M059J (cell line): Measurements from ENCODE around the gene CCR7. TPM values are rescaled to one million over a fixed set of nuclear protein-coding genes. Genes with fewer than 3 reads are reported as not detected.
A peak's percentile ranks its signal among the peaks of the same experiment; 100 is the strongest.
"Not testable (repeated sequence)": the region's sequence is repeated elsewhere in the genome, so short reads cannot be mapped to it uniquely, and the experiment has no call there.

Source experiments
- DNase-seq: peaks from one replicate; pipeline ENCODE4 v3.0.0-alpha.2; 2012; ENCODE audit warnings: low read depth
- total RNA-seq: library from RNA; depleted of rRNA; stranded (reverse); fragments of >200 nt; shearing (Covaris generic); gene quantifications from 2 replicates; pipeline ENCODE4 v1.2.3, GENCODE V29; 2014

The CCR7 gene
- total RNA-seq, 1 experiment from 2014 or later, result not detected

DNA sequence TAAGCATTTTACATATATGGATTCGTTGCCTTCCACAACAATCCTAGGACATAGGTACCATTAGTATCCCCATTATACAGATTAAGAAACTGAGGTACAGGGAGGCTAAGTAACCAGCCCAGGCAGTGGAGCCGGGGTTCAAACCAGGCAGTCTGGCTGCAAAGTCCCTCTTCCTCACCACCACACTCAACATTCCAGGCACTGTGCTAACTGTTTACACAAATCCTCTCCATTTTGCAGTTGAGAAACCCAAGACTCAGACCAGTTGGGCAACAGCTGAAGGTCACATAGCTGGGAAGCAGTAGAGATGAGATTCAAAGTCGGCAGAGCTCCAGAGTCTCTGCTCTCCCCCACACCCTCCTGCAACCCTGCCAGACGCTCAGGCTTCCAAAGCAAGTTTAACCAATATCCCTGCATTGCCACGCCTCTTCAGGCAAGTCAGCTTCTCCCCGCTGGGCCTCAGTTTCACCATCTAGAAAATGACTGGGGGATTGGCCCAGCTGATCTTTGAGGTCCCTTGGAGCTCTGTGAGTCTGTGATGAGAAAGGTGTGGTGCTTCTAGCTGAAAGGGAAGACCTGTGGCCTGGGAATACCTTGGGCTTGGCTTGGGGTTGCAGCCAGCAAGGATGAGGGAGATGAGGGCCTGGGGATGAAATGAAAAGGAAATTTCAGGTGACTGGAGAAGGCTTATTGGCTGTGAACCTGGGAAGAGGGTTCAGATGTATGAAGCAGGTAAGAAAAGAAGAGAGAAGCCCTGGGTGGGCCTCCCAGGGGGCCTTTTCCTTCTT lies 14.0 kb downstream of the CCR7 start:
- peak; percentile 63 for DNase-seq

DNA sequence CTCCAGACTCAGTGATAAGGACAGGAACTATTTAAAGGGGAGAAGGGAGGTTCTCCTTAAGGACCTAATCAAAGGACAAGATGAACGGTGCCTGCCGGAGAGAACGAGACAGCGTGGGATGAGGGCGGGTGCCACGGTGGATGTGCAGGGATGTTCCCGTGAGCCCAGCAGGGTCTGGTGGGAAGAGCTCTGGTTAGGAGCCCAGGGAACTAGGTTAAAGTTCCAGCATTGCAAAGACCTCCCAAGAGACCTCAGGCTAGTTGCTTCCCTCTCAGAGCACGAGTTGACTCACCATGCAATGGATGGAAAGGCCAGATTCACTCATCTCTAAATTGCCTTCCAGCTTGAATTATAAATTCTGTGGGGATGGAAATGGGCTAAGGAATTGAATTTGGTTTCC lies 14.7 kb downstream of the CCR7 start:
- peak; percentile 57 for DNase-seq

GRCh38 chr17:40548982-40549685 lies 16.1 kb downstream of the CCR7 start:
- DNase-seq, result peak; percentile 88

GRCh38 chr17:40548491-40548981 lies 16.7 kb downstream of the CCR7 start:
- DNase-seq, result no peak

- DNase-seq, result no peak
These were observed 17.3 kb downstream of the CCR7 start for GRCh38 chr17:40547785-40548478.

DNA sequence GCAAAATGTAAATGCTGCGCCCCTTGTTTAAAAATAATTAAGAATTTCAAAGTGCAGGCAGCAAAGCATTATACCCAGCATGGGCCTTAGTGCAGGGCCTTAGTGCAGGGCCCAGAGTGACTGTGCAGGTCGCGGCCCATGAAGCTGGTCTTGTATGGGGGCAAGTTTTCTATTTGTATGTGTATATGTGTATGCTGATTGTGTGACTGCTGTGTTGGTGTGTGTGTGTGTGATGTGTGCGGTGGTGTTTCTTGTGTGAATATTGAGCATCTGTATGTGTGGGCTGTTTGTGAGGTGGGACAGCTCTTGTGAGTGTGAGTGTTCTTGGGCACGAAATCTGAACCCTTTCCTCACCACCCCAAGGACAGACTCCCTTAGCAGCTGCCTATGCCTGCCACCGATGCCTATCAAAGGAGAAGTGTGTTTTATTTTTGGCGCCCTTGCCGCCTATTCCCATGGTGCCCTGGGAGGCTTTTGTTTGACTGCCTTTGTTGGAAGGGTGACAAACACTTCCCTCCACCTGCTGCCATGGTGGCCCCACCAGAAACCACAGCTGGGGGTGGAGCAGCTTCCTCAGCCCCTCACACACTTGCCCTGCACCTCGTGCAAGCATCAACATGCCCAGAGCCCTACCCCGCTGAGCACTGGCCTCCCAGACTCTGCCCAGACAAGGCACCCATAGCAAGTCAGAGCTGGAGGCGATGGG lies 18.0 kb downstream of the CCR7 start:
- DNase-seq, result no peak

DNA sequence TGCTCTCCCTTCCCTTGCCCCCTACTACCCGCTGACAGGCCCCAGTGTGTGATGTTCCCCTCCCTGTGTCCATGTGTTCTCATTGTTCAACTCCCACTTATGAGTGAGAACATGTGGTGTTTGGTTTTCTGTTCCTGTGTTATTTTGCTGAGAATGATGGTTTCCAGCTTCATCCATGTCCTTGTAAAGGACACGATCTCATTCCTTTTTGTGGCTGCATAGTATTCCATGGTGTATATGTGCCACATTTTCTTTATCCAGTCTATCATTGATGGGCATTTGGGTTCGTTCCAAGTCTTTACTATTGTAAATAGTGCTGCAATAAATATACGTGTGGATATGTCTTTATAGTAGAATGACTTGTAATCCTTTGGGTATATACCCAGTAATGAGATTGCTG lies 18.8 kb downstream of the CCR7 start:
- DNase-seq, result not testable (repeated sequence)

DNA sequence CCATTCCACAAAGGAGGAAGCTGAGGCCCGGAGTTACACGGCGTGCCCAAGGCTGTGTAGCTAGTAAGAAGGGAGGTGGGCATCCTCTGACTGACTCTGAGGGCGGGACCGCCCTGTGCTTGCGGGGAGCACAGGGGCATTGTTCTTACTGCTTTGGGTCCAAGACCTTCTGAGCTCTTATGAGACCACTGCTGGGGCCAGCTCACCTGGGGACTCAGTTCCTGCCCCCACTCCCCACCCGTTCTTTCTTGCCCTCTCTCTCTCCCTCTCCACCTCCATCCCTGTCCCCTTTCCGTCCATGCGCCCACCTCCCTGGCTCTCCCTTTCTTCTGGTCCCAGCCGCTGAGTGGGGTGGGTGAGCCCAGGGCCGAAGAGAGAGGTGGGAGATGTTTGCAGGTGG lies 19.6 kb downstream of the CCR7 start:
- DNase-seq, result no peak

GRCh38 chr17:40542558-40543411 lies 22.5 kb downstream of the CCR7 start:
- peak; percentile 55 for DNase-seq

- no peak for DNase-seq
These were observed 23.3 kb downstream of the CCR7 start for GRCh38 chr17:40541873-40542557.

DNA sequence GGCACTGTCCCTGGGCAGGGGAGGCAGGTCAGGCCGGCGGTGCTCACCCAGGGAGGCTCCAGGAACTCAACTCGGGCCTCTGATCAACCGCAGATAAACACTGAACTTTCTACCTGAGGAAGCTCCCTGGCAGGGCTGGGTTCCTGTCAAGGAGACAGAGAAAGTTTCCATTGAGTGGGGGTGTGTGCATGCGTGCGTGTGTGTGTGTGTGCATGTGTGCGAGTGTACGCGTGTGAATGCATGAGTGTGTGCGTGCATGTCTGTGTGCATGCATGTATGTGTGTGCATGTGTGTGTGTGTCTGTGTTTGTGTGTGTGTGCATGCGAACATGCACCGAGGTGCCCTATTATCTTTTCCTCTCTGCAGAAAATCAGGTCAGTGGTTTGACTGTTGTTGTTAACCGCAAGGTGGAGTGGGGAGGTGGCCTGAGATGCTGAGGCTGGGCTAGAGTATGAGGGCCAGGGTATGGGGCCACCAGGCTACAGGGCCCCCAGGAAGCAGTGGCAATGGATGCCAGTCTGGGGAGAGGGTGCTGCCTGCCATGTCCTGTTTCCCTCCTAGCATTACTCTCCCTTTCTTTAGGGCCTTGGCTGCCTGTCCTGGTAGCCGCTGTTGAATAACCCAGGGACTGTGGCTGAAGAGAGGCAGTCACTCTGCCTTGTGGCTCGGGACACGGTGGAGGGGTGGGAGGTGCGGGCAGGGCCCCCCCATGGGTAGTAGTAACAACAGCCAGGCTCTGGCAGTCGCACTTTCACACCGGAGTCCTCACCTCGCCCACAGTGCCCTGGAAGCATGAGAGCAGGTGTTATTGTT lies 24.0 kb downstream of the CCR7 start:
- DNase-seq, result no peak

DNA sequence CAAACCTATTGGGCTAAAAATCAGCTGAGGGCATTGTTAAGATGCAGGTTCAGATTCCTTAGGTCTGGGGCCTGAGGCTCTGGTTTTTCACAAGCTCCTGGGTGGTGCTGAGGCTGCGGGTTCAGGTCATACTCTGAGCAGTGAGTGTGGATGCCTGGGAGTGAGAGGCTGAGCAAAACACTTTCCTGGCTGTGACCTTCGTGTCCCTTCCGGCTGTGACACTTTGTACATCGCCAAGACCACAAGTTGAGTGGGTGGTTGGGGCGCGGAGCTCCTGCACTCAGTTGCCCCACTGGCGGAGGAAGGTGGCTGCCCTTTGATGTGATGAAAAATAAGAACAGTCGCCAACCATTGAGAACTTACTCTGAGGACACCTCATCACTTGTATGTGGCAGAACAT lies 24.8 kb downstream of the CCR7 start:
- no peak for DNase-seq

DNA sequence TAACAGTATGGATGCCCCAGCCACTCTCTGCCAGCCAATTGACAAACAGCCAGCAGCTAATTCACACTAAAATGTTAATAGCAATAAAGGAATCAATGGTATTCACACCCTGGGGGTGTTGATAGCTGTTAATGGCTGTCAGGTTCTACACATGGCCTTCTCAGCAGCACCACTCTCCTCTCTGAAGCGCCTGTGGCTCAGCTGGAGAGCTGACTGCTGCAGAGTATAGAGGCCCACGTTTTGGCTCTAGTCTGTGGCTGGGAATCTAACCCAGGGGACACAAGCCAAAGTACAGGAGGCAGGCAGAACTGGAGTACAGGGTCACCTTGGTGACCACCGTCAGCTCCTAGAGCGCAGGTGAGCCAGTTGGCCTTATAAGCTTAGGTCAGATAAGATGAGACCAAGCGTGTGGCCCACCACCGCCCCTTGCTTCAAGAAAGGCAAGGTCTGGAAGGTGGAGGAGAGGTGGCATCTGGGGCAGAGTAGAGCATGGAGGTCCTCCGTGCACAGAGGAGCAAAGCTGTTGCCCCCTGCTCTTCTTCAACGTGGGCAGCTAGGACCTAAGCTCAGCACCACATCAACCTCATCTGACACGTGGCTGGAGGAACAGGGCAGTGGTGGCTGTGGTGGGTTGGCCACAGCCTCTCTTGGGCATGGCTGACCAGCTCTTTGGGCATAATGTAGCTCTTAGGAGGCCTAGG lies 25.4 kb downstream of the CCR7 start:
- DNase-seq, result no peak

DNA sequence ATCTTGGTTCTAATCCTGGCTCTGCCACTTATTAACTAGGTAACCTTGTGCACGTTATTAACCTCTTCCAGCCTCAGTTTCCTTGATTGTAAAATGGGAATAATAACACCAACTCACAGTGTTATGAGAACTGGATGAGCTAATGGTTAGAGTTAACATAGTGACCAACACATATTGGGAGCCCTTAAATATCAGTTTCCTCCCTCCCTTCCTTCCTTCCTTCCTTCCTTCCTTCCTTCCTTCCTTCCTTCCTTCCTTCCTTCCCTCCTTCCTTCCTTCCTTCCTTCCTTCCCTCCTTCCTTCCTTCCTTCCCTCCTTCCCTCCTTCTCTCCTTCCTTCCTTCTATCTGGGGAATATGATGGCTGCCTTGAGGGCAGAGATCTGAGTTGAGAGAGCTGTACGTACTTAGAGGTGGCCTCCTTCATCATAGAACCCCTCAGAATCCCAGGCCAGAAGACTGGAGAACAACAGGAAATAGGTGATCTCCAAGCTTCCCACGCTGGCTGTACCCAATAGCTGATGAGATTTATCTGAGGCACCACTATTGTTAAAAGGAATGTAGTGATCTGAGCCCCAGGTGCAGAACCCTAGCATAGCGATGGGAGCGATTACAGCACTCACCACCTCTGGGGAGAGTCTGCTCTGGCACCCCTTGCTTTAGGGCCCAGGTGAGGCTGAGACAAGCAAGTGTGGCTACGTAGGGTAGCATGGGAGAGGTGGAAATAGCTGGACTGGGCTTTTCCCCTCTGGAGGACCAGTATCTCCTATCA lies 26.2 kb downstream of the CCR7 start:
- DNase-seq, result no peak

DNA sequence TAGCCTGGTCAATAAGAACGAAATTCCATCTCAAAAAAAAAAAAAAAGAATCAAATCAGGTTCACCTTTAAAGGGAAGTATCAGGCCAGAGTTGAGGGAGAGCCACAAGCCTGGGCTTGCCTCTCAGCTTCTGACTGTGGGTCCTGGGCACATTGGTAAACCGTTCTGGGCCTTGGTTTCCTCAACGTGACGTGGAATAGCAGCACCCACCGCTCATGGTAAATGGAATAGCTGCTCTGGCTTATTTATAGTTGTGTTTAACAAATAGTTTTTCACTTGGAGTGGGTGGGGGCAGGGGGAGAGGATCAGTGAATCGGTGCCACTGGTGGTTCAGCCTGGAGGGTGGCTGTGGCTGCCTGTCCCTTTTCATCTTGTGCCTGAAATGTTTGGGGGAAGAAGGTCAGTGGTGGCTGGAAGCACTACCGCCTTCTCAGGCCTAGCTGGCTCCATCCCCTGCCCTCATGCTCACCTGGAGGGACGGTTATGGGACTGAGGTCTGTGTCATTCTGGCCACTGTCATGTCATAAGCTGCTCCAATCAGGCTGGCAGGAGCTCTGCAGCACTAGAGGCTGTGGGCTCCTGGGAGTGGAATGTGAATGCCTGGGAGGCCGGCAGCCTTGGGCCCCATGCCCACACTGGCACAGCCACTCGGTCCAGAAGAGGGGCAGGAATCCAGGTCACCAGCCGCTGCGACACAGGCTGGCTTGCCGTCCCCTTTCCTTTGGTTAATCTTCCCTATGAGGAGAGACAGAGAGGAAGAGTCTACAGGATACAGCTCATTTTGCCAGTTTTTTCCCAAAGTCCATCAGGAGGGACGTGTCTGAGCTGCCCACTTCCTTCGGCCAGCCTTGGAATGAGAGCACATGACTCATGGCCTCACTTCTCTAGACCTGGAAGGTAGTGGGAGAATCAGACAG lies 27.0 kb downstream of the CCR7 start:
- DNase-seq, result peak; percentile 70

GRCh38 chr17:40536295-40537171 lies 28.7 kb downstream of the CCR7 start:
- DNase-seq, result no peak
